Smooth muscle cell (in vitro differentiated cells): ENCODE data around the gene CCNY. TPM values are rescaled to one million over a fixed set of nuclear protein-coding genes. Genes with fewer than 3 reads are reported as not detected.

Experiments
- DNase-seq: peaks from one replicate; lab custom pipeline; 2025; ENCODE audit not compliant: unreplicated experiment; lab: John Stamatoyannopoulos, UW
- H2AFZ ChIP-seq: fragments of 200-600 bp; sonication (generic); 2 replicates; pipeline ENCODE4 v1.6.0; 2016; ENCODE audit warnings: antibody characterized with exemption, low read depth, mild to moderate bottlenecking
- H3F3A ChIP-seq: fragments of 200-600 bp; sonication (generic); 2 replicates; pipeline ENCODE4 v1.6.0; 2017; ENCODE audit warnings: antibody characterized with exemption, low read depth
- H3K27ac ChIP-seq: fragments of 200-600 bp; sonication (generic); 2 replicates; pipeline ENCODE4 v1.5.1; 2016; ENCODE audit warnings: low read depth, mild to moderate bottlenecking
- H3K27me3 ChIP-seq: fragments of 200-600 bp; sonication (generic); 2 replicates; pipeline ENCODE4 v1.6.1; 2016; ENCODE audit warnings: low read depth, mild to moderate bottlenecking
- H3K36me3 ChIP-seq: fragments of 200-600 bp; sonication (generic); 2 replicates; pipeline ENCODE4 v1.5.1; 2016; ENCODE audit warnings: low read depth
- H3K4me1 ChIP-seq: fragments of 200-600 bp; sonication (generic); 2 replicates; pipeline ENCODE4 v1.5.1; 2016; ENCODE audit warnings: low read depth
- H3K4me2 ChIP-seq: fragments of 200-600 bp; sonication (generic); 2 replicates; pipeline ENCODE4 v1.6.0; 2016; ENCODE audit warnings: mild to moderate bottlenecking
- H3K4me3 ChIP-seq: fragments of 200-600 bp; sonication (generic); 2 replicates; pipeline ENCODE4 v1.5.1; 2016; ENCODE audit warnings: mild to moderate bottlenecking
- H3K79me2 ChIP-seq: fragments of 200-600 bp; sonication (generic); 2 replicates; pipeline ENCODE4 v1.6.0; 2016; ENCODE audit warnings: low read depth, mild to moderate bottlenecking
- H3K9ac ChIP-seq: fragments of 200-600 bp; sonication (generic); 2 replicates; pipeline ENCODE4 v1.6.0; 2016; ENCODE audit warnings: low read depth
- H3K9me3 ChIP-seq: fragments of 200-600 bp; sonication (generic); replicated peaks from 2 replicates; pipeline ENCODE4 v1.5.1; 2016; ENCODE audit warnings: low read depth
- H4K20me1 ChIP-seq: fragments of 200-600 bp; sonication (generic); 2 replicates; pipeline ENCODE4 v1.6.0; 2016; ENCODE audit warnings: low read depth
- WGBS: methylation state at CpG from one replicate; pipeline ENCODE4 v1.1.7; 2016; ENCODE audit warnings: low lambda C conversion rate; 5-methylcytosine and 5-hydroxymethylcytosine counted together
- polyA plus RNA-seq: library from polyadenylated mRNA; unstranded; fragments of >200 nt; fragmentation: Nextera tagmentation; extraction: Ambion mirVana; gene quantifications from 2 replicates; pipeline ENCODE4 v1.2.1, GENCODE V29; 2016
- total RNA-seq: library from RNA; depleted of rRNA; stranded (reverse); fragments of >200 nt; gene quantifications from 2 replicates; pipeline ENCODE4 v1.2.3, GENCODE V29; 2014
- TF ChIP-seq, protein P1 (sequence below): fragments of 200-600 bp; sonication (generic); IDR thresholded peaks from 2 replicates; pipeline ENCODE4 v1.5.1; 2017; ENCODE audit warnings: borderline replicate concordance, mild to moderate bottlenecking, antibody characterized with exemption; ENCODE audit not compliant: insufficient read depth, poor library complexity, severe bottlenecking

CCNY gene
- total and polyA plus RNA-seq, 2 experiments from 2014 or later, result 46.9 to 57.5 TPM

- H3K9me3 ChIP-seq, result no peaks in the 10 kb centered on the region
- H3K4me1 ChIP-seq, result no peaks in the 10 kb centered on the region
- no peak overlapping the region for H3K4me2 ChIP-seq
- no peaks in the 10 kb centered on the region for H3K36me3 ChIP-seq
- no peaks in the 10 kb centered on the region for H4K20me1 ChIP-seq
- TF ChIP-seq, protein P1, sequence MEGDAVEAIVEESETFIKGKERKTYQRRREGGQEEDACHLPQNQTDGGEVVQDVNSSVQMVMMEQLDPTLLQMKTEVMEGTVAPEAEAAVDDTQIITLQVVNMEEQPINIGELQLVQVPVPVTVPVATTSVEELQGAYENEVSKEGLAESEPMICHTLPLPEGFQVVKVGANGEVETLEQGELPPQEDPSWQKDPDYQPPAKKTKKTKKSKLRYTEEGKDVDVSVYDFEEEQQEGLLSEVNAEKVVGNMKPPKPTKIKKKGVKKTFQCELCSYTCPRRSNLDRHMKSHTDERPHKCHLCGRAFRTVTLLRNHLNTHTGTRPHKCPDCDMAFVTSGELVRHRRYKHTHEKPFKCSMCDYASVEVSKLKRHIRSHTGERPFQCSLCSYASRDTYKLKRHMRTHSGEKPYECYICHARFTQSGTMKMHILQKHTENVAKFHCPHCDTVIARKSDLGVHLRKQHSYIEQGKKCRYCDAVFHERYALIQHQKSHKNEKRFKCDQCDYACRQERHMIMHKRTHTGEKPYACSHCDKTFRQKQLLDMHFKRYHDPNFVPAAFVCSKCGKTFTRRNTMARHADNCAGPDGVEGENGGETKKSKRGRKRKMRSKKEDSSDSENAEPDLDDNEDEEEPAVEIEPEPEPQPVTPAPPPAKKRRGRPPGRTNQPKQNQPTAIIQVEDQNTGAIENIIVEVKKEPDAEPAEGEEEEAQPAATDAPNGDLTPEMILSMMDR, result no peak
- no peak overlapping the region for H3K4me3 ChIP-seq
- no peaks in the 10 kb centered on the region for H3F3A ChIP-seq
- no peak overlapping the region for H2AFZ ChIP-seq
- H3K27me3 ChIP-seq, result no peaks in the 10 kb centered on the region
- no peak for DNase-seq
- 94% methylated on average over 19 of the region's 19 CpGs for WGBS
- H3K27ac ChIP-seq, result no peak overlapping the region
- H3K9ac ChIP-seq, result no peak overlapping the region
- no peaks in the 10 kb centered on the region for H3K79me2 ChIP-seq
Measured at GRCh38 chr10:35569111-35569707, 232.9 kb downstream of the CCNY start.

- no peaks in the 10 kb centered on the region for H4K20me1 ChIP-seq
- H3K36me3 ChIP-seq, result no peaks in the 10 kb centered on the region
- H3K79me2 ChIP-seq, result no peaks in the 10 kb centered on the region
- TF ChIP-seq, protein P1, result no peak
- H3K4me1 ChIP-seq, result no peaks in the 10 kb centered on the region
- no peak overlapping the region for H2AFZ ChIP-seq
- H3K9ac ChIP-seq, result no peak overlapping the region
- H3K4me2 ChIP-seq, result no peak overlapping the region
- H3F3A ChIP-seq, result no peaks in the 10 kb centered on the region
- no peaks in the 10 kb centered on the region for H3K27me3 ChIP-seq
- H3K27ac ChIP-seq, result no peak overlapping the region
- no peak overlapping the region for H3K4me3 ChIP-seq
- DNase-seq, result no peak
- no peaks in the 10 kb centered on the region for H3K9me3 ChIP-seq
- WGBS, result 94% methylated on average over 4 of the region's 4 CpGs
Measured at GRCh38 chr10:35569836-35570235, 233.5 kb downstream of the CCNY start.

- no peaks in the 10 kb centered on the region for H3K36me3 ChIP-seq
- no peaks in the 10 kb centered on the region for H3K79me2 ChIP-seq
- H3K9ac ChIP-seq, result no peak overlapping the region
- H2AFZ ChIP-seq, result no peak overlapping the region
- H3F3A ChIP-seq, result no peaks in the 10 kb centered on the region
- H3K4me1 ChIP-seq, result no peaks in the 10 kb centered on the region
- H3K4me2 ChIP-seq, result no peak overlapping the region
- WGBS, result 97% methylated on average over 1 of the region's 1 CpG
- no peaks in the 10 kb centered on the region for H3K27me3 ChIP-seq
- TF ChIP-seq, protein P1, result no peak
- no peak for DNase-seq
- H3K9me3 ChIP-seq, result no peaks in the 10 kb centered on the region
- no peak overlapping the region for H3K4me3 ChIP-seq
- no peaks in the 10 kb centered on the region for H4K20me1 ChIP-seq
- no peak overlapping the region for H3K27ac ChIP-seq
Measured at GRCh38 chr10:35570397-35570796, 234.1 kb downstream of the CCNY start.

DNA sequence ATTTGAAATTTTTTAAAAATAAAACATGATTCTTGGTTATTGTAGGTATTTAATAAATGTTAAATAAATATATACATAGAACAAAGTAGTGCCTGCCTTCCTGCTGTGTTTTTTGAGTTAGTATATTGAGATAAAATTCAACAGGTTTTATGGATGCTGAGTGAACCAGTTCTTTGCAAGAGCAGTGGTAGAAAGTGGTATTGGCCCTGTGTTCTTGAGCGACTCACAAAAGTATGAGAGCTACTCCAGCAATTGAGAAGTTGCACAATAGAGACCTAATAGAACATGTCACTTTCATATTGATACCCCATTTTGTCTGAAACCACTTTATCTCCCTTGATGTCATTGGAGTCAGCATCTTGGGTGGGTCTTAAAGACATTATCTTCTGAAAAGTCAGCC, 236.3 kb downstream of the CCNY start:
- Histone ChIP-seq H3F3A (no peaks in the 10 kb centered on the region), H3K9ac (no peak overlapping the region), H3K36me3 (no peaks in the 10 kb centered on the region), H3K79me2 (no peaks in the 10 kb centered on the region), H3K4me3 (no peak overlapping the region), H3K27ac (no peak overlapping the region), H4K20me1 (no peaks in the 10 kb centered on the region), H3K4me2 (no peak overlapping the region), H2AFZ (no peak overlapping the region), H3K4me1 (no peaks in the 10 kb centered on the region), H3K9me3 (no peaks in the 10 kb centered on the region), H3K27me3 (no peaks in the 10 kb centered on the region)
- 100% methylated on average over 1 of the region's 1 CpG for WGBS
- TF ChIP-seq, protein P1, result no peak
- DNase-seq, result no peak
